GM19240 (cell line): Measurements from ENCODE around the gene TMEM178B.
"Not testable (repeated sequence)": the region's sequence is repeated elsewhere in the genome, so short reads cannot be mapped to it uniquely, and the experiment has no call there.

ENCODE experiments used
- DNase-seq: peaks from one replicate; pipeline ENCODE4 v3.0.0; 2011; ENCODE audit warnings: low spot score; ENCODE audit not compliant: insufficient read length

The TMEM178B gene

DNA sequence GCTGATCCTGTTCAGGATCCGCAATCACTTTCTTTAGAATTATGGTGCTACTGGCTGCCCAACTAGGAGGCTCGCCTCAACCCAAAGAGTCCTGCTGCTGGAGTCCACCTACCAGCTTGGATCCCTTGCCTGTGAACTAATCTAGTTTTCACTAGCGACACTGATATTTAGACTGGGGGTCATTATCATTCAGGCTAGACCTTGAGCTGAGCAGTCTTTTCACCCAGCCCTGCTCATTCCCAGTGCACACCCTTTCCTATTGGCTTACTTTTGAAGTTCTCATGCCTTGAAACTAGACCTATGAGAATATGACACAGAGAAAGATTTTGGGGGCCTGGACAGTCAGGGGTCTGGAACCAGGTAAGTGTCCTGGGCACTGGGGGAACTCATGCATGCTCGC is 107.9 kb downstream of the TMEM178B start:
- DNase-seq: no peak

DNA sequence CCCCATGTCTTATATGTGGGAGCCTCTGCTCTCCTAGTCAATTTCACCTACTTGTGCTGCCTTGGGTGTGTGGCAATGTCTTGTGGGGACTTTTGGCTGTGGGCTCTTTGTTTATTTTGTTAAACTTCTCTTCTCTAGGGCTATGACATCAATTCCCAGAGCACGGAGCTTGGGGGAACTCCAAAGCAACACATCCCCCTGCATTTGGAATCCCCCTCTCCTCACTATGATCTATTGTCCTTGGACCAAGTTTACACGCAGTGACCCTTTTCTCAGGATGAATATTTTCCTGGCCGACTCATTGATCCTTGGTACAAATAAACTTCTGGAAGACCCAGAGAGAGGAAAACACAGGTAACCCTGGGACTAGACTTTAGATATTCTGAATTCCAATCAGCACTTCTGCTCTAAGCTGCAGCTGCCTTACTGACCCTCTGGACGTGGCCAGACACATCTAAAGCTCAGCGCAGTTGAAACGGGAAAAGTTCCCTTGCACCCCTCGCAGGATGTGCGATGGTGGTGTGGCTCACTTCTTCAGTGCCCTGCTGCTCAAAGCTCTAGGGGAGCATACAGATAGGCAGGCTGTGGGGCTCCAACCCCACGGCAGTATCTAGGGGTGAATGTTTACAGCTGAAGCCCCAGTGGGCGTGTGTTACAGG is 110.8 kb downstream of the TMEM178B start:
- DNase-seq: no peak

- no peak for DNase-seq
Measured at GRCh38 chr7:141185369-141185967, 111.6 kb downstream of the TMEM178B start.

DNA sequence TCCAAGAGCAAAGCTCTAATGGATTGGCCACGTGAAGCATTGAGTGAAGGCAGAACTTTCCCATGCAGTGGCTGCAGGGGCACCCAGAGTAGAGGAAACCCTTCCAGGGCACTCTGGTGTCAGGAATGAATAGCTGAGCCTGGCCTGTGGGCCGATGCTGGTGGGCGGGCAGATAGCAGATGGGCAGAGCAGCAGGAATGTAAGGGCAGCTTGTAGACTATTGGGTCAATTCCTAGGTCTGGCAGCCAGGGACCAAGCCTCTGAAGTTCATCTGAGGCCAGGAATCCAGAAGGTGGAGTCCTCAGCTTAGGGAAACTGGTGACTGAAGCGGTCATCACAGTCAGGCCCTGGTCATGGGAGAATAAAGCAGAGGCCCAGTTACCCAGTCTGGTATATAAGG is 115.4 kb downstream of the TMEM178B start:
- no peak for DNase-seq

GRCh38 chr7:141190495-141190894 is 116.6 kb downstream of the TMEM178B start:
- DNase-seq: no peak

- no peak for DNase-seq
Measured at GRCh38 chr7:141191277-141191676, 117.4 kb downstream of the TMEM178B start.

- DNase-seq: no peak
Measured at GRCh38 chr7:141193066-141193465, 119.2 kb downstream of the TMEM178B start.

DNA sequence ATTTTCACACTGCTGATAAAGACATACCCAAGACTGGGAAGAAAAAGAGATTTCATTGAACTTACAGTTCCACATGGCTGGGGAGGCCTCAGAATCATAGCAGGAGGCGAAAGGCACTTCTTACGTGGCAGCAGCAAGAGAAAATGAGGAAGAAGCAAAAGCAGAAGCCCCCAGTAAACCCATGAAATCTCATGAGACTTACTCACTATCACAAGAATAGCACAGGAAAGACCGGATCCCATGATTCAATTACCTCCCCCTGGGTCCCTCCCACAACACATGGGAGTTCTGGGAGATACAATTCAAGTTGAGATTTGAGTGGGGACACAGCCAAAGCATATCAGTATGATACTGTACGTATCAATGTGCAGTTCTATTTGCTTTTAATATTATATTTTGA is 121.9 kb downstream of the TMEM178B start:
- not testable (repeated sequence) for DNase-seq

- DNase-seq: no peak
Measured at GRCh38 chr7:141198194-141198958, 124.5 kb downstream of the TMEM178B start.

DNA sequence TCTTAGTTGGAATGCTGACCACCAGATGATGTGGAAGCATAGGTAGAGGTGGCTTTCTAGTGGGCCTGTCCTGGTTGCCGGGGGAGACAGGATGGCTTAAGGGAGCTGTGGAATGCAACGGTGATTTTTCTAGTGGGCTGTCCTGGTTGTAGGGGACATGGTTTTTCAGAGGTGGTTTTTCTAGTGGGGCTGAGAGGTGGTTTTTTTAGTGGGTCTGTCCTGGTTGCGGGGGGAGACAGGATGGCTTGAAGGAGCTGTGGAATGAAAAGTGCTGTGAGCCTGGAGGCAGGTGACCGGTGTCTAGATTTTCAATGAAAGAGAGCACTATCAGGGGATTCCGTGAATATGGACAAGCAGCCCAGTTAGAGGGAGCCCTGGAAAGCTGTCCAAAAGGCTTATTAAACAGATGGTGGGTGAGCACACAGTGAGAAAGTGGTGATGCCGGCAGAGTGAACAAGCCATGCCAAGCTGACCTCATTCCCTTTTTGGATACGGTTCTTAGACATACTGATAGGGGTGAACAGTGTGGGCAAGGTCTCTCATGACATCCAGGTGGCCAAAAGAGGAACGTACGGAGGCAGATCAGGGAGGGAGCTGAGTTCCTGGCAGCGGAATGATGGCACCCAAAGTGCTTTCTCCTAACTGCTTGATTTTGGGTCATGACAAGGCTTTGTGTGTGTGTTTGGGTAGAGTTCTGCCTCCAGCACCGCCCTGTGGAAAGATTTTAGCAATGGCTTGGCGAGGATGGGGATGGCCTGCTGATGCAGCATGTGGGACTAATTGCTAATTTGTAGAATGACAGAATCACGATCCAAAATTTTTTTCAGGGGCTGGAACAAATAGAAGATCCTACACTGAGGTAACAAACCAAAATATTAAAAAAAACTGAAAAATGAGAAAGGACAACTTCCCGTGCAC is 126.6 kb downstream of the TMEM178B start:
- DNase-seq: no peak

- DNase-seq: no peak
Measured at GRCh38 chr7:141201145-141201885, 127.5 kb downstream of the TMEM178B start.

GRCh38 chr7:141202535-141202934 is 128.7 kb downstream of the TMEM178B start:
- no peak for DNase-seq

GRCh38 chr7:141203177-141203576 is 129.3 kb downstream of the TMEM178B start:
- no peak for DNase-seq

GRCh38 chr7:141203586-141203985 is 129.7 kb downstream of the TMEM178B start:
- no peak for DNase-seq

- DNase-seq: no peak
Measured at GRCh38 chr7:141207661-141208060, 133.8 kb downstream of the TMEM178B start.

- no peak for DNase-seq
Measured at GRCh38 chr7:141208539-141208938, 134.7 kb downstream of the TMEM178B start.

DNA sequence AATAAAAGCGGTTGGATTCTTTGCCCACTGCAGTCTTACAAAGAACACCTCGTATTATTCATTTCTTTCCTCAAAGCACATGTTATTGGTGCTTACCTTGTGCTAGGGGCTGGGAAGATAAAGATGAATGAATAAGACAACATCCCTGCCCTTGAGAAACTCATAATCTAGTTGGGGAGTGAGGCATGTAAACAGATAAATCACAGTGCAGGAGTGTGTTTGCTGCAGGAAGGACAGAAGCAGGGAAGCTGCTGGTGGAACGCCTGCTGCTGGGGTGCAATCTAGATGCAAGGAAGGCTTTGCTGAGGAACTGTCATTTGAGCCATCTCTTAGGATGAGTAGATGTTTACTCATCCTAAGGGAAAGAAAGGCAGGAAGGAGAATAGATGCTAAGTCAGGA is 135.6 kb downstream of the TMEM178B start:
- DNase-seq: no peak

DNA sequence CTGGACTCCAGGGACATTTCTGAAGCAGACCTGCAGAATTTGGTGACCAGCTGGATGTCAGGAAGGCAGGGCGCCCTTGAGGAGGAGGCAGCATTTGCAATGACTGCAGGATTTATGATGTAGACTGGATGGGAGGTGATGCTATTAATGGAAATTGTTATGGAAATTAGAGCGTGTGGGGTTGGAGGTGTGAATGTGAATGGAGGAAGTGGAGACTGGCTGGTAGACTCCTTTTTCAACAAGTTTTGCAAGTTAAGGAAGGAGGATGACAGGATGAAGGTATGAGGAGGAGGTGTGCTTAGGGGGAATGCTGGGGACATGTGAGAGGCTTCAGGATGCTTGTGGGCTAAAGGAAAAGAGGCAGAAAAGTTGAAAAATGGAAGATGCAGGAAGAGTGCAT is 137.0 kb downstream of the TMEM178B start:
- no peak for DNase-seq

- DNase-seq: no peak
Measured at GRCh38 chr7:141213226-141213625, 139.4 kb downstream of the TMEM178B start.

DNA sequence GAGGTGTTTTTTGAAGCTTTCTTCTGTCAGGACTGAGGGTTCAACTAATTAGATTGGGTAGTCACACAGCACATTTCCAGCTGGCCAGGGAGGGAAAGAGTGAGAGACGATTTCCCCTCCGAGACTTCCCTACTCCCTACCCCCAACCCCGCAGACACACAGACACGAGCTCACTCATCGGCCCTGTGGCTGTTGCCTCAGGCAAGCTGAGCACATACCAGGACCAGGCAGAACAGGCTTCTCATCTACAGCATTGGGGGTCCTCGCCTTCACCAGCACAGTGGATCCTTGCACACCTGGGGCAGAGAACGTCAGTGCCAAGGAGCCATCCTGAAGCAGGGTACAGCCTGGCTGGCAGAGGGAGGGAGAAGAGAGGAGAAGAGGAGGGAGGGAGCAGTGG is 144.1 kb downstream of the TMEM178B start:
- no peak for DNase-seq

DNA sequence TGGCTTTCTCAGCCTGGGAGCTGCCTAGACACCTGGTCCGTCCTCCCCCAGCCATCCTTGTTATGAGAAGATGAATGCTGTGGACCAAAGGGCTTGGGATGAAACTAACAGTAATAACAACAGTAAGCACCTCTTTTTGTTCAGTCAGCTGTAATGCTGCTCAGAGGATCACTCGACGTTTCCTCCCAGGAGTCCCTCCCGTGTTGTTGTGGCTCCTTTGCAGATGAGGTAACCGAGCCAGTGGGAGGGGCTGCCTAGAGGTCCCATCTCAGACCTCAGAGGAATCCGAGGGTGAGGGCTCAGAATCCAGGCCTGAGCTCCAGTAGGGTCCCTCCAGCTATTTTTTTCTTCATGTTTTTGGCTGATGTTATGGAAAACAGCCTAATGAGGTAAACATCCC is 145.1 kb downstream of the TMEM178B start:
- no peak for DNase-seq
